NCI-H2196 (cell line): ENCODE data around the gene RTKN2.
A peak's percentile ranks its signal among the peaks of the same experiment; 100 is the strongest.
"Not testable (repeated sequence)": the region's sequence is repeated elsewhere in the genome, so short reads cannot be mapped to it uniquely, and the experiment has no call there.

ENCODE experiments used
- DNase-seq: peaks from one replicate; lab custom pipeline; 2025; ENCODE audit not compliant: unreplicated experiment; lab: John Stamatoyannopoulos, UW

The RTKN2 gene

GRCh38 chr10:62261666-62262065 is 7.0 kb downstream of the RTKN2 start:
- DNase-seq, result no peak

DNA sequence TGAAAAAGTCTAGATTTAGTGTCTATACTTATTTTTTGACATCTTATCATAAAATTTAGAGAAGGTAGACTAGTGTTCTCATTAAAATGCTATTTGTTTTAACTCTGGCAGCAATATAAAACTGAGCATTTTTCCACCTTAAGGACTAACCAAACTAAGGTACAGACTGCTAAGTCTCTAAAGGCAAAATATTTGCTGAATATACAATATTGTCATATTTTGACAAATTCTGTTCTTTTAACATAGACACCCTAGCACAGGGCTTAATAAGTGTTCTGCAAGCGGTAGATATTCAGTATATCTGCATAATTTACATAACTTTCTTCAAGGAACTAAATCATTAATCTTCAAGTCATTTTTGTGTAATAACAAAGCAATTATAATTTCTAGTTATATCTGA is 8.6 kb downstream of the RTKN2 start:
- no peak for DNase-seq

DNA sequence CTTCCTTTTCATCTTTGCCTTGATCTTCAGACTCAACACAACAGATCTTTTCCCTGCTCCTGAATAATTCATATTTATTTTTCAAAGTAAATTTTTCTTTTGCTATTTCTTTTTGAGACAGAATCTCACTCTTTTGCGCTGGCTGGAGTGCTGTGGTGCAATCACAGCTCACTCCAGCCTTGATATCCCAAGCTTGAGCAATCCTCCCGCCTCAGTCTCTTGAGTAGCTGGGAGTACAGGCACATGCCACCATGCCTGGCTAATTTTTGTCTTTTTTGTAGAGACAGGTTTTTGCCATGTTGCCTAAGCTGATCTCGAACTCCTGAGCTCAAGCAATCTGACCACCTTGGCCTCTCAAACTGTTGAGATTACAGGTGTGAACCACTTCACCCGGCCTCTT is 9.2 kb downstream of the RTKN2 start:
- DNase-seq, result no peak

DNA sequence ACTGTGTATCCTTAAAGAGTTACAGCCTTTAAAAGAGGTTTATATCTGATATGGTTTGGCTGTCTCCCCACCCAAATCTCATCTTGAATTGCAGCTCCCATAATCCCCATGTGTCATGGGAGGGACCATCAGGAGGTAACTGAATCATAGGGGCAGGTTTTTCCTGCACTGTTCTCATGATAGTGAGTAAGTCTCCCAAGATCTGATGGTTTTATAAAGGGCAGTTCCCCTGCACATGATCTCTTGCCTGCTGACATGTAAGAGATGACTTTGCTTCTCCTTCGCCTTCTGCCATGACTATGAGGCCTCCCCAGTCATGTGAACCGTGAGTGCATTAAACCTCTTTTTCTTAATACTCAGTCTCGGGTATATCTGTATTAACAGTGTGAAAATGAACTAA is 9.7 kb downstream of the RTKN2 start:
- DNase-seq, result no peak

- DNase-seq, result no peak
Measured at GRCh38 chr10:62253704-62254103, 14.9 kb downstream of the RTKN2 start.

- DNase-seq, result no peak
Measured at GRCh38 chr10:62252051-62252450, 16.6 kb downstream of the RTKN2 start.

- no peak for DNase-seq
Measured at GRCh38 chr10:62250594-62251198, 17.9 kb downstream of the RTKN2 start.

- no peak for DNase-seq
Measured at GRCh38 chr10:62249957-62250356, 18.7 kb downstream of the RTKN2 start.

DNA sequence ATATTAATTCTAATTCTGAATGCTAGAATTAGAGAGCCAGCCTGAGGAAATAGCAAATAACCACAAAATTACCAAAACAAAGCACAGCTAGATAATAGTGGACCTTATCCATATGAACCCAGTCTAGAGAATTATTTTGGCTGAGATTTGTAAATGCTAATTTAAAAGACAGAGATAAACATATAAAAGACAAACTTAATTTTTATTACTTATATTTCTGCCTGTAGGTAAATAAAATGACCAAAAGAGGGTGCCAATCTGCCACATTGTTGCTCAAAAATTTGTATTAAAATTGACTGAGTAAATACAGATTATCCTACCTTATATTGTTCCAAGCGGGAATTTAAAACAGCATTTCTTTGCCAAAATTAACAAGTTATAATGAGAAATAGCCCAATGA is 20.2 kb downstream of the RTKN2 start:
- no peak for DNase-seq

DNA sequence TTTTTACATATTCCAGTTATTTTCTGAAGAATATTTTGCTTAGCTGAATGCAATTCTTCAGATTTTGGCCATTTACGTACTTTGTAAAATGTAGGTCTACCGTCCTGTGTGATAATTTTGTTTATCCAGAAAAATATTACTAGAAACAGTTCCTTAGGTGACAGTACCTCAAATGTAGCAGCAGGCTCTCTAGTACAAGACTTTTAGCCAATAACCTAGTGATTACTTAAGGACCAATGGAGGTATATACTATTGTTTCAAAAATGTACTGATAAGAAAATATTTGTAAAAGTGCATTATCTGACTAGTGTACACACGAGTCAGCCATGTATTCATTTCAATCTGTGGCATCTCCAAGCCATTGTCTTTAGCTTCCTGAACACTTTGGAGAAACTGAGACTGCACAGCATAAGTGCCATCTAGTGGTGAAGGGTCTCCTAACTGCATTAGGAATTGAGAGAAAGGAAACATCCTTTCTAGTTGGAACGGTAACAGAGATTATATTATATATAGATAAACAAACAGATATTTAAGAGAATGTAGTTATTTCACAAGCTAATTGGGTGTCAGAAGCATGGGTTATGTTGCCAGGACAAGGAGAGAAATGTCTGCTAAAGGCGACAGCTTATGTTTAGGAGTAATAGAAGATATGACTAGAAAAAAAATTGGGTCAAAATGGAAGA is 23.7 kb downstream of the RTKN2 start:
- DNase-seq, result peak; percentile 5

DNA sequence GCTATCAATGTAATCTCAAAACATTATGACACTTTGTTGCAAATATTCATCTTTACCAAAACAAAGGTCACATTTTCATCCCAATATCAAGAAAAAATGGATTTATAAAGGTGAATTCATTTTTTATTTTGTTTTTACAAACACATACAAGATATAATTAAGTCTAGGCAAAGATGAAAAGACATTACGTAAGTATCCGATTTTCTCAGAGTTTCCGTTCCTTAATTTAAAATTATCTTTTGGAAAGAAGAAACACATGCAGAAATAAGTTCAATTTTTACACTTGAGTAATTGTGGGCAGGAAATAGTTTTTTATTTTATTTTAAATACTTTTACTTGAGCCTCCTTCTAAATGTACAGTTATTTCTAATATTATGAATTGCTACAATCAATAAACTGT is 24.6 kb downstream of the RTKN2 start:
- no peak for DNase-seq

DNA sequence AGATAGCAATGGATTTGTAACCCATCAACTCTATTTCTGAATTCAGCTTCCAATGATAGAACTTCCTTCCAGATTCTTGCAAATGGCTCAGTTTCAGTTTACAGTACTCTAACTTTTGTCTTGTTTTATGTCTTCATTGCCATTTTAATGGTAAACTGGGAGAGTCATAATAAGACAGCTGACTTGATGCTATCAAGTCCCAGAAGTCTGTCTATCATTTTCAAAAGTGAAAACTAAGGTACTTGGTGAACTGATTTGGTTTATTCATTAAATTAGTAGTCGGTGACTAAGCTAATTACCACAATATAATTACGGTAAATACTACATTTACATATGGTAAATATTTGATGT is 25.0 kb downstream of the RTKN2 start:
- no peak for DNase-seq

DNA sequence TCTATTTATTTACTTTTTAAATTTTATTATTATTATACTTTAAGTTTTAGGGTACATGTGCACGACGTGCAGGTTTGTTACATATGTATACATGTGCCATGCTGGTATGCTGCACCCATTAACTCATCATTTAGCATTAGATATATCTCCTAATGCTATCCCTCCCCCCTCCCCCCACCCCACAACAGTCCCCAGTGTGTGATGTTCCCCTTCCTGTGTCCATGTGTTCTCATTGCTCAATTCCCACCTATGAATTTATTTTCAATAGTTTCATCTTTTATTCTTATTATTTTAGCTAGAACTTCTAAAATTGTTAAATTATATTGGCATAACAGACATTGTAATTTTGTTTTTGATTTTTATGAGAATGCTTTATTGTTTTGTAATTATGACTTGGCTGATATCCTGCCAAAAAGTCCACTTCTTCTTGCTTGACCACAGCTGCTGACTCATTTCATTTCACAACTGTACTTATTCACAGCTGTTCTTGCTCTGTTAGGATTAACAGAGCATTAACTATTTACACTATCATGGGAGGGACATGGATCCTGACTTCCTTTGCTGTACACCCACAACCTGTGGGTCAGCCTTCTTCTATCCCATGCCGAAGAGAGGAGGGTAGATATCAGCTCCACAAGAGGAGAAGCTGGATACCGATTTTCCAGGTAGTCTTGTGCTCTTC is 25.5 kb downstream of the RTKN2 start:
- not testable (repeated sequence) for DNase-seq

GRCh38 chr10:62241521-62241920 is 27.1 kb downstream of the RTKN2 start:
- DNase-seq, result not testable (repeated sequence)

DNA sequence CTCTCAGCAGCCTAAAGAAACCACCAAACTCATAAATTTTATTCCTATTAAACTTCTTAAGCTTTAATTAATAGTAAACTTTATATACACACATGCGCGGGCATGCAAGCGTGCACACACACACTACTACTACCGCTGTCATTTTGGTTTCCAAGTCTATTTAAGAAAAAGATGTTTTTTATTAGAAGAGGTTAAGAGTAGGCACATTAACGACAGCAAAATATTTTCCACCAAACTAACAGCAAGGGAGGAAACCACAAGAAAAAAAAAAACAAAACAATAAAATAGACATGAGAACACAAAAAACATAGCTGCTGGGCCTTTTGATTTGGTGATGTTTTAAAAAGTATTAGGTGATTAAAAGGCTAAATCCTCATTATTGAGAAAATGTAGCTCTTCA is 28.6 kb downstream of the RTKN2 start:
- no peak for DNase-seq

DNA sequence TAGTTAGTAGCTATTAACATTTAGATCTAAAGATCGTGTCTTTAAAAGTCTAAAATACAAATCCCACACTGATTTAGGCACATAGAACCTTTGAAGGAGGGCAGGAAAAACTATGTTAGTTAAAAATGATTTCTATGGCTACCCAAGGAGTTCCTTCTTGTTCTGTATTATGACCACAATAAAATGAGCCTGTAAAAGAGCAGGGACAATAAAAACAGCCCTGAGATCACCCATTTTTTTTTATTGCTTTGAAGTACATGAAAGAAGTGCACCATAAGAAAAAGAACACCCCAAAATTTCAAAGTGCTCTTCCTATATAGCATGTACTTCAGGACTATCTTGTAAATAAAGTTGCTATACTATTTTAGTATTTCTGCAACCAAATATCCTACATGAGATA is 29.8 kb downstream of the RTKN2 start:
- DNase-seq, result no peak

DNA sequence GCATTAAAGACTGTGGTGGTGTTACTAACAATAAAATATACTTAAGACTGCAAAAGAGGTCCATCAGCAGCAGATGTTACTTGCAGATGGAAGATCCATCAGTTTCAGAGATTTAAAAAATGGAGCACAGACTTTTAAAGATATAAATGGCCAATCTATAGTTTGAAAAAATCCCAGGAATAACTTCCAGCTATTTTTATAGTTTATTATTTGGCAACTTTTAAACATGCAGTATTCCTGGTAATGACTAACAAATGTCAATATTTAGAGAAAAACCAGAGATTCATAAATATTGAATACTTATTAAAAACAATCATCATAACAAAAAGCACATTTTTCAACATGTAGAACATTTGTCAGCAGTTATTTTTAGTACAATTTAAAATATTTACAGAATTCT is 30.7 kb downstream of the RTKN2 start:
- no peak for DNase-seq

DNA sequence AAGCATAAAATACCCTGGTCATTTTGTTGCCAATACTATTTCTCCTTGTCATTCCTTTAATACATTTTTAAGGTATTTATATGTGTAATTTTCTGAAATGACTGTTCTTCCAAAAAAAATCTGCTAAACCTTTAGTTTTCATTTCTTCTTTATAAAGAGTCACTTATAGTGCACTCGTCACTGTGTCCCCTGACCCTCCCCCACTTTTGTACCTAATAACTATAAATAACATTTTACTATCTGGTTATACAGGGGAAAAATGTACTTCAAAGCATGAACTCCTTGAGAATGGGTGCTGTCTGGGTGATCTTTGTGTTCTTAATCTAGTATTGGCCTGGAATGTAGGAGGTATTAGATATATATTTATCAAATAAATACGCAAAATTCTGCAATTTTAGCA is 31.1 kb downstream of the RTKN2 start:
- no peak for DNase-seq

DNA sequence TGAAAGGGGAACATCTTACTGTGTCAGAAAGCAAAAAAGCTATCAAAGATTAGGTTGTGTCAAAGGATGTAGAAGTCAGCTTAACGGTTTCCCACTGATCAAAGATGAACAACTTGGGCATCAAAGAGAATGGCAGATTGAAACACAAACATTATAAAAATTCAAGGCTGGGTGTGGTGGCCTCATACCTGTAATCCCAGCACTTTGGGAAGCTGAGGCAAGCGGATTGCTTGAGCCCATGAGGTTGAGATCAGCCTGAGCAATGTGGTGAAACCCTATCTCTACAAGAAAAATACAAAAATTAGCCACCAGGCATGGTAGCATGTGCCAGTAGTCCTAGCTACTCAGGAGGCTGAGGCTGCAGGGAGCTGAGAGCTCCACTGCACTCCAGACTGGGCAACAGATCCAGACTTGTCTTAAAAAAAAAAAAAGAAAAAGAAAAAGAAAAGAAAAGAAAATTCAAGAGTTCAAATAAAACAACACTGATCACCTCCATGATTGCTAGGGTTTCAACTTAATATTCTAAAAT is 34.5 kb downstream of the RTKN2 start:
- no peak for DNase-seq

DNA sequence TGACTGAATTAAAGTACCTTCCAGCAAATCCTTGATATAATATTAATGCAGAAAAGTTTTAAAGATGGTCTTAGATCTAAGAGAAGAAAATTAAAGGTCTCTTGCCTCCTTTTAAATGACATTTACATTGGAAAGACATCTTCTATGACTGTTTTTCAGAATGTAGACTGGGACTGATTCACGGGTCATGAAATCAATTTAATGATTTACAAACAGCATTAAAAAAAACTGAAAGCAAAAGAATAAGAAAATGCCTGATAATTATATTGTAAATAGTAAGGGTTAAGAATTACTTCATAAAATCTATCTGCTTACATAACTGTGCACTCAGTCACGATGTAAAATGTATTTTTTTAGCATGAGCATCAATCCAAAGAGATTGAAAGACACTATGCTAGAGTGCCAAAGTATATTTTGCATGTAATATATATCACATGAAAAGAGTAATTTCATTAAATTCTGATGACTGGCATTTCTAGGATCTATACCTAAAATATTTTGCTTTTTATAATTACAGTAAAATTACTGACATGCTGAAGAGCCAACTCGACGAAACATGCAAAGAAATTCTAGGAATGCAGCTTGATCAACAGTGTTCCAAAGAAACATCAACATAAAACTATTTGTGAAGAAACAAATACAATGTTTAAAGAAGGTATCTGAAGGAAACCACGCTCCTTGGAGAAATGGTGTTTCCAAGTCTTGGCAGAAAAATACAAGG is 35.1 kb downstream of the RTKN2 start:
- DNase-seq, result no peak

DNA sequence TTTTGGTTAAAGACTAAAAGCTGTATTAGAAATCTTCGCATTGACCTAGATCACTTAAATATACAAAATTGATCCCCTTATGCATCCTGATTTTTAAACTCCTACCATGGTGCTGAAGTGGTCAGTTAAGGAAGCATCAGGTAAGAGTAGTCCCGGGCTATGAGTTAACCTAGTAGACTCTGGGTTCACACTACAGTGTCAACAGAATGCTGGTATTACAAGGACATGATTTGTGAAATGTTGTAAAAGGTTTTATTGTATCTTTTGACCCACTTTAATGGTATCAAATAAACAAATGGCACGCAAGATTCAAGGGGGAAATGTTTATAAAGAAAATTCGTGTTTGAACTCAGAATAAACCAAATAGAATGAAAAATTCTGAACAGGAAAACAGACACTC is 36.8 kb downstream of the RTKN2 start:
- no peak for DNase-seq

DNA sequence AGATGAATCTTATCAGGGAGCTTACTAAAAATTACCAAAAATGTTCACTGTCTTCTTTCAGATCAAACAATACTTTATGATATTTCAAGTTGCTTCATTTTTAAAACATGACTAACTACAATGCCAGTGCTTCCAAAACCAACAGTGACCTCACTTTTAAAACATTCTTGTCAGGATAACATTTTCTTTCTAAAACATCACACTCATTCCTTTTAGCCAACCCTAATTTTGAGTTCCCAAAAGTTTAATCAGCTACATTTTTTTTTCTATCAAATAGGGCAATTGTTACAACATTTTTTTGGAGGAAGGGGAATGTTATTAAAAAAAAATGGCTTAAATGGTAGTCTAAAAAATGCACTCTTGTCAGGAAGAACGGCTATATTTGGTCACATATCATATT is 37.3 kb downstream of the RTKN2 start:
- DNase-seq, result no peak
